Midbrain (tissue), 1 donor: ENCODE results near the gene PI16.

Experiments
- DNase-seq: peaks from one replicate; lab custom pipeline; 2025; lab: John Stamatoyannopoulos, UW

Gene PI16

GRCh38 chr6:36999751-37000125, 45.2 kb downstream of the PI16 start:
- no peak for DNase-seq

GRCh38 chr6:37004044-37004980, 49.8 kb downstream of the PI16 start:
- no peak for DNase-seq

GRCh38 chr6:37005061-37005810, 50.7 kb downstream of the PI16 start, which contains the start of gene FGD2:
TSS of gene FGD2 (plus strand) at chr6:37005655. CDS start at chr6:37005818, 163 bp downstream.
- DNase-seq, result no peak

- DNase-seq, result no peak
Measured at GRCh38 chr6:37005827-37006567, 51.5 kb downstream of the PI16 start.

- DNase-seq, result no peak
Measured at GRCh38 chr6:37006793-37007339, 52.3 kb downstream of the PI16 start.

GRCh38 chr6:37007340-37008043, 53.0 kb downstream of the PI16 start:
- DNase-seq, result no peak

GRCh38 chr6:37008484-37009465, 54.2 kb downstream of the PI16 start:
- peak; percentile 55 for DNase-seq

GRCh38 chr6:37010402-37010892, 55.9 kb downstream of the PI16 start:
- DNase-seq, result no peak

GRCh38 chr6:37011656-37012378, 57.3 kb downstream of the PI16 start:
- no peak for DNase-seq

GRCh38 chr6:37013516-37014491, 59.3 kb downstream of the PI16 start:
- no peak for DNase-seq
